Thoracic aorta (tissue), 2 donors: ENCODE results near the gene GJA5. TPM values are rescaled to one million over a fixed set of nuclear protein-coding genes. Genes with fewer than 3 reads are reported as not detected.

Experiments used
- ATAC-seq: fragments of 150-250 bp; one replicate; pipeline ENCODE4 v1.8.0; 2017; ENCODE audit warnings: low read depth; ENCODE audit not compliant: insufficient number of reproducible peaks, low FRiP score
- DNase-seq: peaks from one replicate; pipeline ENCODE4 v3.0.0-alpha.2; 2020; ENCODE audit warnings: low spot score
- H3K27ac ChIP-seq, 2 donors: fragments of 200-600 bp; sonication (generic); 1 replicate in 1 of 2; 2 replicates in 1 of 2; pipeline ENCODE4 v1.5.1; 2016; ENCODE audit warnings: mild to moderate bottlenecking in 2 of 2, moderate library complexity in 2 of 2
- H3K27me3 ChIP-seq: fragments of 200-600 bp; sonication (generic); replicated peaks from 2 replicates; pipeline ENCODE4 v1.6.0; 2016; ENCODE audit warnings: mild to moderate bottlenecking; ENCODE audit not compliant: insufficient read depth
- H3K36me3 ChIP-seq: fragments of 200-600 bp; sonication (generic); one replicate; pipeline ENCODE4 v1.5.1; 2016
- H3K4me1 ChIP-seq, 2 donors: fragments of 200-600 bp; sonication (generic); 1 replicate in 1 of 2; 2 replicates in 1 of 2; pipeline versions ENCODE4 v1.5.1 to v1.6.0; 2016; ENCODE audit warnings: low read depth in 2 of 2, mild to moderate bottlenecking in 1 of 2; ENCODE audit not compliant: control insufficient read depth in 1 of 2
- H3K4me3 ChIP-seq: fragments of 200-600 bp; sonication (generic); 2 replicates; pipeline ENCODE4 v1.5.1; 2016; ENCODE audit warnings: mild to moderate bottlenecking
- H3K9me3 ChIP-seq: fragments of 200-600 bp; sonication (generic); 2 replicates; pipeline ENCODE4 v1.5.1; 2016
- CTCF ChIP-seq: fragments of 200-600 bp; sonication (generic); IDR thresholded peaks from one replicate; pipeline ENCODE4 v1.5.1; 2019; ENCODE audit warnings: antibody characterized with exemption
- total RNA-seq, 2 donors: library from RNA; depleted of rRNA; stranded (reverse); fragments of >200 nt; gene quantifications; one replicate each; pipeline versions ENCODE4 v1.1.0 to v1.2.3, GENCODE V29; 2016

GJA5 gene
- total RNA-seq, 2 donors from 2014 or later, result 49.7 to 51.7 TPM

- Histone ChIP-seq H3K4me3 (no peak overlapping the region), H3K27ac (no peak overlapping the region), H3K27me3 (no peaks in the 10 kb centered on the region), H3K9me3 (no peaks in the 10 kb centered on the region), H3K36me3 (no peaks in the 10 kb centered on the region), H3K4me1 (peaks cover 0 to 3% of the 10 kb centered on the region in 2 donors)
- no peak for DNase-seq
- no peak for TF ChIP-seq CTCF
- ATAC-seq, result no peak
These were observed 26.1 kb upstream of the GJA5 start for GRCh38 chr1:147786536-147786935.

DNA sequence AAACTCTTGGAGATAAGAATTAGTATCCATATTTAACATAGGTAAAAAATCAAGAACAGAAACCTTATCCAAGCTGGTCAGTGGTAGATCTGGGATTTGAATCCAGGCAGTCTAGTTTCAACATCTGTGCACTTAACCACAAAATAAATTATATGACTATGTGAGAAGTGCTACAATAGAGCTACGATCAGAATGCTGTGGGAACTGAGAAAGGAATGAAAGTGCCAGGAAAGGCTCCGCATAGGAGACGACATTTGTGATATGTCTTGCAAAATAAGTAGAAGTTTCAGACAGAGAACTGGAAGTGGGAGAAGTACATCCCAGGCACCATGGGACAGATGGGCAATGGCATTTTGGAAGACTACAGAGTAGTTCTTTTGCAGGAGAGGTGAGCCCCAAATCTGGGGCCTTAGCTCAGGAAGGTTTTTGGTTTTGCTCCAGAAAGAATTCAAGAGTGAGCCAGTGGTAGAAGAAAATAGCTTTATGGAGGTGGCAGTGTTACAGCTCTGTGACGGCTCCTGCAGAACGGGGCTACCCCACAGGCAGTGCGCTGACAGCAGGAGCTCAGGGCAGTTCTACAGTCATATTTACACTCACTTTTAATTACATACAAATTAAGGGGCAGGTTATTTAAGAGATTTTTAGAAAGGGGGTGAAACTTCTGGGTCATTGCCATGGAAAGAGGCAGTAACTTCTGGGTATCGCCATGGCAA lies 25.5 kb upstream of the GJA5 start:
- Histone ChIP-seq H3K4me1 (peaks cover 0 to 7% of the 10 kb centered on the region in 2 donors), H3K9me3 (no peaks in the 10 kb centered on the region), H3K27ac (no peak overlapping the region), H3K36me3 (no peaks in the 10 kb centered on the region), H3K27me3 (no peaks in the 10 kb centered on the region), H3K4me3 (no peak overlapping the region)
- ATAC-seq (no peak), DNase-seq (no peak)
- TF ChIP-seq CTCF, result no peak

- ATAC-seq (no peak), DNase-seq (no peak)
- Histone ChIP-seq H3K36me3 (no peaks in the 10 kb centered on the region), H3K27me3 (no peaks in the 10 kb centered on the region), H3K27ac (no peak overlapping the region), H3K4me3 (no peak overlapping the region), H3K4me1 (peaks cover 0 to 7% of the 10 kb centered on the region in 2 donors), H3K9me3 (no peaks in the 10 kb centered on the region)
- TF ChIP-seq CTCF, result no peak
These were observed 24.5 kb upstream of the GJA5 start for GRCh38 chr1:147784941-147785340.

GRCh38 chr1:147781056-147781471 lies 20.7 kb upstream of the GJA5 start:
- Histone ChIP-seq H3K9me3 (no peaks in the 10 kb centered on the region), H3K4me3 (no peak overlapping the region), H3K4me1 (peaks cover 4 to 20% of the 10 kb centered on the region in 2 donors), H3K36me3 (no peaks in the 10 kb centered on the region), H3K27ac (peak overlapping the region in 1 of 2 donors; percentile 23), H3K27me3 (no peaks in the 10 kb centered on the region)
- DNase-seq (no peak), ATAC-seq (no peak)
- no peak for TF ChIP-seq CTCF

- Histone ChIP-seq H3K4me1 (peaks cover 4 to 35% of the 10 kb centered on the region in 2 donors), H3K9me3 (no peaks in the 10 kb centered on the region), H3K27ac (peak overlapping the region; percentile 67 to 86), H3K36me3 (no peaks in the 10 kb centered on the region), H3K4me3 (peak overlapping the region; percentile 37), H3K27me3 (no peaks in the 10 kb centered on the region)
- ATAC-seq, result no peak
- DNase-seq, result no peak
- no peak for TF ChIP-seq CTCF
These were observed 17.3 kb upstream of the GJA5 start for GRCh38 chr1:147777694-147778093.
